Hematopoietic multipotent progenitor cell treated with erythropoietin and hydrocortisone succinate and interleukin-3 and kit ligand, for 4 days (in vitro differentiated cells): Measurements from ENCODE around the gene PLGRKT.
A peak's percentile ranks its signal among the peaks of the same experiment; 100 is the strongest.
"Not testable (repeated sequence)": the region's sequence is repeated elsewhere in the genome, so short reads cannot be mapped to it uniquely, and the experiment has no call there.

Experiments used
- DNase-seq: peaks from one replicate; pipeline ENCODE4 v3.0.0-alpha.2; 2015

The PLGRKT gene

DNA sequence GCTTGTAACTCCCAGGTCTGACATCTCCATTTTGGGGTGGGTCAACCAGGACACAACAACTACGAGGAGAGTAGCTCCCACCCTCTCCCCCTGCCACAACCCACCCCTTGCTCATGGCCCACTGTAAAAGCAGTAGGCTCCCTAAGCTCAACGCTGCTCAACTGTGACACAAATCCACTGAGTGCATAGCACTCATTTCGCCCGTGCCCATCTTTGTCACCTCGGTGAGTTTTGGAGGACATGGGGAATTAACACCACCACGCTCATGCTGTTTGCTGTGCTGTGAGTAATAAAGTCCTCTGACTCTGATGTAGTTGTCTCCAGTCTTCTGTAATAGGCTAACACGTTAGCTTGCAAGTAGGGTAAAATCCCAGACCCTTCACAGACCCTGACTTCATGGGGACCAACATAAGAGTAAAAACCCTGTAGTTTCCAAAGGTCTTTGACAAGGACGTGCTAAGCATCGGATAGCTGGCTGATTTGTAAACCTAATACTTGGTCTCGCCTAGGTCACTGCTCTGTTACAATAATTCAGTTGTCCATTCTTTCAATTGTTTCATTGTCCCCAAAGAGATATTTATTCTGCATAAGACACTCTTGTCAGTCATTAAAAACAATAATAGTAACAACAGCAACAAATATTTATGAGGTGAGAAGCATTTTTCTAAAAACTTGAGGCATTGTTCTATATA, 7.7 kb downstream of the PLGRKT start:
- DNase-seq: no peak

- DNase-seq: no peak
Measured at GRCh38 chr9:5428794-5429528, 8.8 kb downstream of the PLGRKT start.

DNA sequence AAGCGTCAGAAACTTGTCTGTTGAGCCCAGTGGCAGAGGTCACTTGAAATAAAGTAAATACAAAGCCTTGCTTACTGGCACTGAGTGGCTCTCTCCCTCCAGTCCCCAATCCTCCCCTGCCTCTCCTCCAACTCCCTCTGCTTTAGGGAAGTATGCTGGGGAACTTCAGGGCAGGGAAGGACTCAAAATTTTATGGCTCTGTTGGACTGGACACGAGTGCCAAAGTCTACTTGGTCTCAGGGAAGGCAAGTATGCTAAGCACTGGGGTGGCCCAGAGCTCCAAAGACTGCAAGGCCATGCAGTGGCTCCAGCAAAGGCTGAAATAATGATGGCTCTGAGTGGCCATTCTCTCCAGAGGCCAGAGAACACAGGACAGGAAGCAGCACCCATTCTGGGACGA, 9.6 kb downstream of the PLGRKT start:
- DNase-seq: no peak

GRCh38 chr9:5427005-5427404, 10.7 kb downstream of the PLGRKT start:
- DNase-seq: no peak

DNA sequence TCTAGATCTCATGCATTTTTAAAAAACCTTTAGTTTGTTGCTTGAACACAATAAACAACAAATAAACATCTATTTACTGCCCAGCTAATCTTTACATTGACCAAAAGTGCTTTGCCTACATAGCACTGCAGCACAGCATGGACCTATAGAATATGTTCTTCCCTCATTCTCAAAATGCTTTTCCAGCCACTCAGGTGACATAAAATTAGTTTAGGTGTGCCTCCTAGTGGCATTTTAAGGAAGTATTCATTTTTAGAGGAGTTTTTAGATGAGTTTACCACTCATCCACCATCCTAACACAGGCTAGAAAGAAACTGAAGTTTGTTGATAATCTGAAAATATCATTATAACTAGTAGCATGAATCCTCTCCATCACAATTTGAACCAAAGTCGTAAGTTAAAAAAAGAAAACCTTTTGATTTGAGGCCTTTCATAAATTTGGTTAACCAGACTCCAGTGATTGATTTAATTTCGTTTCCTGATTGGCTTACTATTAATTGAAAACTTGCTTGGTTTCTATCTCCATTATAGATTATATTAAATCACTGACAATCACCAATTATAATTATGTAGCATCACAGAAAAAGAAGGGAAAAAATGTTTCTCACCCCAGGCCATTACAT, 12.6 kb downstream of the PLGRKT start:
- peak; percentile 75 for DNase-seq

GRCh38 chr9:5422276-5422675, 15.4 kb downstream of the PLGRKT start:
- no peak for DNase-seq

GRCh38 chr9:5421163-5421562, 16.6 kb downstream of the PLGRKT start:
- DNase-seq: no peak

DNA sequence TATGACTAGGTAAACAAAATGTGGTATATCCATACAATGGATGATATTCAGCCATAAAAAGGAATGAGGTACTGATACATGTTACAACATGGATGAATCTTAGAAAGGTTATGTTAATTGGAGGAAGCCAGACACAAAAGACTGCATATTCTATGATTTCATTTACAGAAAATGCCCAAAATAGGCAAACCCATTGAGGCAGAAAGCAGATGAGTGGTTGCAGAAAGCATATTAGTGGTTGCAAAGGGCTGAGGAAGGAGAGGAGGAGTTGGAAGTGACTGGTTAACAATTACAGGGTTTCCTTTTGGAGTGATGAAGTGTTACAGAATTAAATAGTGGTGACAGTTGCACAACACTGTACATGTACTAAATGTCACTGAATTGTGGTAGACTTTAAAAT, 17.7 kb downstream of the PLGRKT start:
- no peak for DNase-seq

- DNase-seq: no peak
Measured at GRCh38 chr9:5418481-5418880, 19.2 kb downstream of the PLGRKT start.

GRCh38 chr9:5416953-5417352, 20.8 kb downstream of the PLGRKT start:
- DNase-seq: no peak

GRCh38 chr9:5408596-5408995, 29.1 kb downstream of the PLGRKT start:
- DNase-seq: no peak

DNA sequence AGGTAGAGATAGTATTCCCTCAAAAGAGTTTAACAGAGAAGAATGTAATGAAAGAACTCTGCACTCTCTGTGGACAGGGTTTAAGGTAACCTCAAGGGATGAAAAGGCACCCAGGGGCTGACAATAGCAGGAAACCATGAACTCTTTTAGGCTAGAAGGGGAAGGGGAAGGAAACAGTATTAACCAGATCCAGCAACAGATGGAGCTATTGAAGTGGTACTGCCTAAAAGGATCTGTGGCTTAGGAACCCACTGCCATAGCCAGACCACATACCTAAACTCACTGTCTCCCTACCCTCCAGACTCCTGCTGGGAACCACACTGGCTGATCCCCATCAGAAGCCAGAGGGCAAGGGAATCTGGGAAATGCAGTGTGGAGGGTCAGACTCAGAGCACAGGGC, 35.5 kb downstream of the PLGRKT start:
- DNase-seq: peak; percentile 16

DNA sequence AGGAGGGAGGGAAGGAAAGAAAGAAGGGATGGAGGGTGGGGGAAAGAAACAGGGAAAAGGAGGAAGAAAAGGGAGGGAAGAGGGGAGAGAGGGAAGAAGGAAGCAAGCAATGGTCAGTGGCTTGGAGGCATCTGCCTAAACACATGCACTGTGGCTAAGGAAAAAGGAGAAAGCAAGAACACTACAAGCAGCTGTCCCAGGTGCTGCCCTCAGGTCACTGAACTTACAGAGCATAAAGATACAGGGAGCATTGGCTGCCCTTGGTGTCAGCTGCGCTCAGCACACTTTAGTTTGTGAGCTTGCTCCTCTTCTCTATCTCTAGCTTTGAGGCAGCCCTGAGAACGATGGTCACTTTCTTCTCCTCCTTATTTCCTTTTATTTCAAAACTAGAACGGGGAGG, 40.2 kb downstream of the PLGRKT start:
- DNase-seq: not testable (repeated sequence)

- no peak for DNase-seq
Measured at GRCh38 chr9:5395428-5395827, 42.3 kb downstream of the PLGRKT start.

GRCh38 chr9:5393976-5394375, 43.7 kb downstream of the PLGRKT start:
- not testable (repeated sequence) for DNase-seq

- DNase-seq: no peak
Measured at GRCh38 chr9:5393497-5393896, 44.2 kb downstream of the PLGRKT start.

DNA sequence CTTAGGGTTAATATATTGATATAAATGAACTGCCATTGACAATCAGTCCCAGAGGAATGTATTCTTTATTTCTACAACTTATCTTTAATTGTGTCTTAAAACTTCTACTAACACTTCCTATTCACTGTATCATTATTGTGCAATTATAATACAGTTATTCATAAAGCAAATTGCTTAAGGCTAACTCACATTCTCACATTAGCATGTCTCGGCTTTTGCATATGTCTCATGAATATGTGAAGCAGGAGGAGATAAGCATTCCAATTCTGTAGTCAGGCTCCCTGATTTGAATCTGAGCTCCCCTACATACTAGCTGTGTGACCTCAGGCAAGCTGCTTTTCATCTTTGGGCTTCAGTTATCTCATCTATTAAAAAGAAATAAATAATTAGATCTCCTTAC, 45.4 kb downstream of the PLGRKT start:
- no peak for DNase-seq

- peak; percentile 95 for DNase-seq
Measured at GRCh38 chr9:5389109-5389732, 48.5 kb downstream of the PLGRKT start.

DNA sequence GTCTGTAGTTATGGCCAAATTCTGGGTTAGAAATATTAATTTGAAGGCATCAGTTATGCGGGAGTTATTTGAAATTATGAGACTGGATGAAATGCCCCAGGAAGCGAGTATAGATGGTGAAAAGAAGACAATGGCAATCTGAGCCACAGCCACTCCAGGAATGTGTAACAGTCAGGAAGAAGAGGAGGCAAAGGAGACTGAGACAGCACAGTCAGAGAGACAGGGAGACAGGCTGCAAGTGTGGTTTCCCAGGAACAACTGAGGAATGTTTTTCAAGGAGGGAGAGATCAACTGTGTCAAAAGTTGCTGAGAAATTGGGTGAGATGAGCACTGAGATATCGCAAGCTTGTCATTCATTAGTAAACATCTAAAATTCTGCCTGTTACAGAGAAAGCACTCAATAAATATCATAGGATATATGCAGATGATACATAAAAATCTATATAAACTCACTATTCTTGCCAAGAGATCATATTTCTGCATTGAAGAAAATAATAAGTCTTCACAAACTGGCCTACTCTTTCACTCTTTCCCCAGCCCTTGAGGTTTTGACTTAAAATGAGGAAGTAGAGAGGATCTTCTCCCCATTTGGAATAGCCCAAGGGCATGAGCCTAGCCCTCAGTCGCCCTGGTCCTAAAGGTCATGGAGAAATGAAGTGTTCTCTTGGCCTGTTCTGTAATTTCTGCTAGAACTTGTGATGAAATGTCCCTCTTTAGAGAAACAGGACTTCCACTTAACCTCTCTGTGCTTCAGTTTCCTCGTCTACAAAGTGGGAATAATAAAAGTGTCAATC, 49.5 kb downstream of the PLGRKT start:
- DNase-seq: peak; percentile 73

GRCh38 chr9:5384436-5384835, 53.3 kb downstream of the PLGRKT start:
- DNase-seq: peak; percentile 27

DNA sequence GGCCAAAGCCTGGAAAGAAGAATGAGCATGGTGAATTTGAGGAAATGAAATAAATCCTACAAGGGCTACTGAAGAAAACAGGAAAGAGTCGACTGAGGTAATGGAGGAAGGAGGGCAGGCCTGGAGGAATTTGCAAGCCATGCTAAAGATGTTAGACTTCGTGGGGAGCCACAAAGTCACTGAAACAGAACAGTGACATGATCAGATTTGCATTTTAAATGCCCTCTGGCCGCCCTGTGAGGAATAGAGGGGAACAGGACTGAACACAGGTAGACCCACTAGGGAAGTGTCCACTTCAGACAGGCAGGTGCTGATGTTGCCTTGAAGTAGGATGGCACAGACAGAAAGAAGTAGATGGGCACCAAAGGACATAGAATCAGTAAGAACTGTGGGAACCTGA, 55.2 kb downstream of the PLGRKT start:
- DNase-seq: no peak

GRCh38 chr9:5375790-5376477, 61.8 kb downstream of the PLGRKT start:
- no peak for DNase-seq
